ENCODE data around the gene RINL. TPM values are rescaled to one million over a fixed set of nuclear protein-coding genes. Genes with fewer than 3 reads are reported as not detected.
"Not testable (repeated sequence)": the region's sequence is repeated elsewhere in the genome, so short reads cannot be mapped to it uniquely, and the experiment has no call there.

The RINL gene
- total RNA-seq, 4 donors from 2014 or later, result 4.6 to 10.4 (median 6.6) TPM

DNA sequence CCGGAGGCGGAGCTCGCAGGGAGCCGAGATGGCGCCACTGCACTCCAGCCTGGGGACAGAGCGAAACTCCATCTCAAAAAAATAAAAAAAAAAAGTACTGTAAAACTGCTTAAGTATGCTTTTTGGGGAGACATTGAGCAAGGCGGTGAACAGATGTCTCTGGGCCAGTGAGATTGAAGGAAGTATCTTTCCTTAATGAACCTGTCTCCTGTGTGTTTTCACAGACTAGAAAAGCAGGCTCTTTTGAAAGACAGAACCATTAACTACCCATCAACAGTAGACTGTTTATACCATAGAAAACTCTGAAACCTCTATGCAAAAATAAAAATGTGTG lies 45.0 kb downstream of the RINL start:
- Histone ChIP-seq H3K36me3 (peaks cover 24 to 54% (median 54%) of the 10 kb centered on the region in 4 donors), H3K4me3 (no peak overlapping the region), H3K27ac (replicated peaks in 1 of 4) (peak overlapping the region; percentile 89 to 93 (median 92)), H3K4me1 (peaks cover 29 to 65% (median 49%) of the 10 kb centered on the region in 4 donors), H3K9me3 (no peaks in the 10 kb centered on the region), H3K27me3 (no peaks in the 10 kb centered on the region)
- intact Hi-C loops (cut with DNase I), result loop anchor here (10.0 kb wide), 1 partner anchor 198 kb away; no protein-coding TSS in a partner anchor
- TF ChIP-seq, protein P1, sequence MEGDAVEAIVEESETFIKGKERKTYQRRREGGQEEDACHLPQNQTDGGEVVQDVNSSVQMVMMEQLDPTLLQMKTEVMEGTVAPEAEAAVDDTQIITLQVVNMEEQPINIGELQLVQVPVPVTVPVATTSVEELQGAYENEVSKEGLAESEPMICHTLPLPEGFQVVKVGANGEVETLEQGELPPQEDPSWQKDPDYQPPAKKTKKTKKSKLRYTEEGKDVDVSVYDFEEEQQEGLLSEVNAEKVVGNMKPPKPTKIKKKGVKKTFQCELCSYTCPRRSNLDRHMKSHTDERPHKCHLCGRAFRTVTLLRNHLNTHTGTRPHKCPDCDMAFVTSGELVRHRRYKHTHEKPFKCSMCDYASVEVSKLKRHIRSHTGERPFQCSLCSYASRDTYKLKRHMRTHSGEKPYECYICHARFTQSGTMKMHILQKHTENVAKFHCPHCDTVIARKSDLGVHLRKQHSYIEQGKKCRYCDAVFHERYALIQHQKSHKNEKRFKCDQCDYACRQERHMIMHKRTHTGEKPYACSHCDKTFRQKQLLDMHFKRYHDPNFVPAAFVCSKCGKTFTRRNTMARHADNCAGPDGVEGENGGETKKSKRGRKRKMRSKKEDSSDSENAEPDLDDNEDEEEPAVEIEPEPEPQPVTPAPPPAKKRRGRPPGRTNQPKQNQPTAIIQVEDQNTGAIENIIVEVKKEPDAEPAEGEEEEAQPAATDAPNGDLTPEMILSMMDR (IDR thresholded peaks at IDR 0.05), result no peak
- no peak for TF ChIP-seq EP300 (IDR thresholded peaks at IDR 0.05)
- TF ChIP-seq POLR2A (IDR thresholded peaks at IDR 0.05; ENCODE audit: low read depth), result no peak
- no peak for TF ChIP-seq POLR2AphosphoS5 (IDR thresholded peaks at IDR 0.05)
- 89% methylated on average over 7 of the region's 7 CpGs for WGBS
- no peak for DNase-seq (ENCODE audit: extremely low spot score)

DNA sequence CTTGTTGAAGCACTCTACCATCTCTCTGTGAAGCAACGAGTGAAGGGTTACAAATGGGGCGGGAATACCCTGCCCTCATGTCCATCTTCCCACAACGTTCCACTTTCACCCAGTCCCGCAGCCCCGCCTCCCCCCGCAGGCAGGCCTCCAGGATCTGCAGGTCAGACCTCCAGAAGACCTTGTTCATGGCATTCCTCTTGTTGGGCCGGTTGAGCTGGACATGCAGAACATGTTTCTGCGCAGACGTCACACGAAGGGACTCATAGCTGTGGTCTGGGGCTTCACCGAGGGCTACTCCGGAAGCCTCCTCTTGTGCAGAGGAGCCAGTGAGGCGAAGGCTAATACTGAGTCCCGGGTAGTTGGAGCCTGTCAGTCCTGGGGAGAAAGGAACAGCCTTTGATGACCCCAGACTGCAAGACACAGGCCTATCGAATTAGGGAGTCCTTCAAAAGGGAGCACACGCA lies 46.9 kb downstream of the RINL start:
- Histone ChIP-seq H3K4me3 (peak overlapping the region; percentile 69 to 76 (median 70)), H3K27me3 (no peaks in the 10 kb centered on the region), H3K4me1 (peaks cover 42 to 67% (median 46%) of the 10 kb centered on the region in 4 donors), H3K36me3 (peaks cover 16 to 53% (median 47%) of the 10 kb centered on the region in 4 donors), H3K9me3 (no peaks in the 10 kb centered on the region), H3K27ac (replicated peaks in 1 of 4) (peak overlapping the region; percentile 89 to 93 (median 92))
- no peak for TF ChIP-seq EP300 (IDR thresholded peaks at IDR 0.05)
- TF ChIP-seq POLR2A (IDR thresholded peaks at IDR 0.05; ENCODE audit: low read depth), result no peak
- peak in 1 of 2 donors; percentile 14 for TF ChIP-seq POLR2AphosphoS5 (IDR thresholded peaks at IDR 0.05)
- WGBS, result 3% methylated on average over 5 of the region's 16 CpGs
- intact Hi-C loops (cut with DNase I), result loop anchor here (10.0 kb wide), 1 partner anchor 196 kb away; no protein-coding TSS in a partner anchor
- DNase-seq (ENCODE audit: extremely low spot score), result no peak

DNA sequence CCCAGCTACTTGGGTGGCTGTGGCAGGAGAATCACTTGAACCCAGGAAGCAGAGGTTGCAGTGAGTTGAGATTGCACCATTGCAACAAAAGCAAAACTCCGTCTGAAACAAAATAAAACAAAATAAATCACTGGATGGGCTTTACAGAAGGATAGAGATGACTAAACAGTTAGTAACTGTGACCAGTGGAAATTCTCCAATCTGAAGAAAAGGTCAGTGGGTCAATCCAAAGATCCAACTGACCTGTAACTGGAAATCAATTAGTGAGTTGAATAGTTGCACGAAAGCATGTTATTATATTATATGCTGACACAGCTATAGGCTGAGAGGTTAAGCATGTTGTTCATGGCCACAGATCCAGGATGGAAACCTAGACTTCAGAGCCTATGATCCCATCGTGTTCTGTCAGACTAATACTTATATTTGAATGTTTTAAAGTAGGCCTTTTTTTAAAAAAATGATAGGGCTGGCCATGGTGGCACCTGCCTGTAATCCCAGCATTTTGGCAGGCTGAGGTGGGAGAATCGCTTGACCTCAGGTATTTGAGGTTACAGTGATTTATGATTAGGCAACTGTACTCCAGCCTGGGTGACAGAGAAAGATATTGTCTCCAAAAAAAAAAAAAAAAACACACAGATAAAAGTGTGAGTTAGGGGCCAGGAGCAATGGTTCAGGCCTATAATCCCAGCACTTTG lies 47.9 kb downstream of the RINL start:
- no peak for TF ChIP-seq POLR2AphosphoS5 (IDR thresholded peaks at IDR 0.05)
- no peak for TF ChIP-seq POLR2A (IDR thresholded peaks at IDR 0.05; ENCODE audit: low read depth)
- no peak for TF ChIP-seq EP300 (IDR thresholded peaks at IDR 0.05)
- TF ChIP-seq, protein P1 (IDR thresholded peaks at IDR 0.05), result no peak
- no peak for DNase-seq (ENCODE audit: extremely low spot score)
- Histone ChIP-seq H3K4me3 (peak overlapping the region in 3 of 4 donors; percentile 69 to 76 (median 71)), H3K36me3 (peaks cover 12 to 53% (median 45%) of the 10 kb centered on the region in 4 donors), H3K27ac (replicated peaks in 1 of 4) (peak overlapping the region; percentile 89 to 93 (median 92)), H3K4me1 (peaks cover 34 to 57% (median 42%) of the 10 kb centered on the region in 4 donors), H3K9me3 (no peaks in the 10 kb centered on the region), H3K27me3 (no peaks in the 10 kb centered on the region)
- WGBS, result 79% methylated on average over 4 of the region's 4 CpGs
- intact Hi-C loops (cut with DNase I), result loop anchor here (10.0 kb wide), 1 partner anchor 195 kb away; no protein-coding TSS in a partner anchor

DNA sequence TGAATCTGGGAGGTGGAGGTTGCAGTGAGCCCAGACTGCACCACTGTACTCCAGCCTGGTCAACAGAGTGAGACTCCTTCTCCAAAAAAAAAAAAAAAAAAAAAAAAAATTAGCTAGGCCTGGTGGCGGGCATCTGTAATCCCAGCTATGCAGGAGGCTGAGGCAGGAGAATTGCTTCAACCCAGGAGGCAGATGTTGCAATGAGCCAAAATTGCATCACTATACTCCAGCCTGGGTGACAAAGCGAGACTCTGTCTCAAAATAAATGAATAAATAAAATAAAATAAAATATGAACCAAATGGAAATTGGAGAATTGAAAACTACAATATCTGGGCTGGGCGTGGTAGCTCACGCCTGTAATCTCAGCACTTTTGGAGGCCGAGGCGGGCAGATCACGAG lies 48.9 kb downstream of the RINL start:
- H3K9me3 ChIP-seq; H3K27me3 ChIP-seq; intact Hi-C loops (cut with DNase I); DNase-seq (ENCODE audit: extremely low spot score); H3K27ac ChIP-seq (replicated peaks in 1 of 4); H3K4me3 ChIP-seq: not testable (repeated sequence)
- Histone ChIP-seq H3K36me3 (peaks cover 15 to 51% (median 44%) of the 10 kb centered on the region in 4 donors), H3K4me1 (peaks cover 31 to 48% (median 40%) of the 10 kb centered on the region in 4 donors)
- WGBS, result 90% methylated on average over 7 of the region's 7 CpGs

DNA sequence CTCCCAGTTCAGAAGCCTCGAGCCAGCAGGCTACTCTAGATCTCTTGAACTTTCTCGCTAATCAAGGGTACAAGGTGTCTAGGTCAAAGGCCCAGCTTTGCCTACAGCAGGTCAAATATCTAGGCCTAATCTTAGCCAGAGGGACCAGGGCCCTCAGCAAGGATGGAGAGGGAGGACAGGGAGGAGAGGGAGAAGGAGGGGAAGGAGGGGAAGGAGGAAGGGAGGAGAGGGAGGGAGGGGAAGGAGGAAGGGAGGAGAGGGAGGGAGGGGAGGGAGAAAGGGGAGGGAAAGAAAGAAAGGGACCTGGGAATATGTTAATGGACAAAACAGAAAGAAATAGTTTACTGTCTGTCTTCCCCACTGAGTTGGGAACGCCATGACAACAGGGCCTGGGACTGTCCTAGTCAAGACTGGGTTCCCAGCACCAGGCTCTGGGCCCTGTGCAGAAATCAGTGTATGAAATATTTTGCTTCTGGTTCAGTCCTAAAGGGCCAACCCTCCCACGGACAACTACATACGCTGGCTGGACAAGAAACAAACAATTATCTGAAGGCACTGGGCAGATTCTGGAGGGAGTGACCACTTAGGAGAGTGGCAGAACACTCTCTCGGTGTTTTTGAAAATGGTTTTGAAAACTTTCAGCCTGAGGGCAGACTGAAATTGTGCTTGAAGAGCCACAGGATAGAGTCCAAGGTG lies 51.1 kb downstream of the RINL start:
- intact Hi-C loops (cut with DNase I), result no loop called here
- TF ChIP-seq, protein P1 (IDR thresholded peaks at IDR 0.05), result no peak
- TF ChIP-seq POLR2AphosphoS5 (IDR thresholded peaks at IDR 0.05) (no peak), POLR2A (IDR thresholded peaks at IDR 0.05; ENCODE audit: low read depth) (no peak), EP300 (IDR thresholded peaks at IDR 0.05) (no peak)
- peaks cover 15 to 71% (median 64%) of the 10 kb centered on the region in 4 donors for H3K36me3 ChIP-seq
- no peak for DNase-seq (ENCODE audit: extremely low spot score)
- 79% methylated on average over 6 of the region's 6 CpGs for WGBS
- H3K27me3 ChIP-seq, result no peaks in the 10 kb centered on the region
- H3K9me3 ChIP-seq, result no peaks in the 10 kb centered on the region
- no peak overlapping the region for H3K4me3 ChIP-seq
- H3K27ac ChIP-seq (replicated peaks in 1 of 4), result no peak overlapping the region
- peaks cover 22 to 40% (median 30%) of the 10 kb centered on the region in 4 donors for H3K4me1 ChIP-seq

DNA sequence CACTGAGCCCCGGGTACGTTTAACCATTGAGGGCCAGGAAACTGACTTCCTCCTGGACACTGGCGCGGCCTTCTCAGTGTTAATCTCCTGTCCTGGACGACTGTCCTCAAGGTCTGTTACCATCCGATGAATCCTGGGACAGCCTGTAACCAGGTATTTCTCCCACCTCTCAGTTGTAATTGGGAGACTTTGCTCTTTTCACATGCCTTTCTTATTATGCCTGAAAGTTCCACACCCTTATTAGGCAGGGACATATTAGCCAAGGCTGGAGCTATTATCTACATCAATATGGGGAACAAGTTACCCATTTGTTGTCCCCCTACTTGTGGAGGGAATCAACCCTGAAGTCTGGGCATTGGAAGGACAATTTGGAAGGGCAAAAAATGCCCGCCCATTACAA lies 52.1 kb downstream of the RINL start:
- Histone ChIP-seq H3K36me3 (peaks cover 15 to 82% (median 74%) of the 10 kb centered on the region in 4 donors), H3K4me1 (peaks cover 19 to 39% (median 28%) of the 10 kb centered on the region in 4 donors)
- H3K9me3 ChIP-seq; intact Hi-C loops (cut with DNase I); DNase-seq (ENCODE audit: extremely low spot score); H3K27me3 ChIP-seq; H3K27ac ChIP-seq (replicated peaks in 1 of 4); H3K4me3 ChIP-seq: not testable (repeated sequence)
- WGBS, result 88% methylated on average over 7 of the region's 7 CpGs

DNA sequence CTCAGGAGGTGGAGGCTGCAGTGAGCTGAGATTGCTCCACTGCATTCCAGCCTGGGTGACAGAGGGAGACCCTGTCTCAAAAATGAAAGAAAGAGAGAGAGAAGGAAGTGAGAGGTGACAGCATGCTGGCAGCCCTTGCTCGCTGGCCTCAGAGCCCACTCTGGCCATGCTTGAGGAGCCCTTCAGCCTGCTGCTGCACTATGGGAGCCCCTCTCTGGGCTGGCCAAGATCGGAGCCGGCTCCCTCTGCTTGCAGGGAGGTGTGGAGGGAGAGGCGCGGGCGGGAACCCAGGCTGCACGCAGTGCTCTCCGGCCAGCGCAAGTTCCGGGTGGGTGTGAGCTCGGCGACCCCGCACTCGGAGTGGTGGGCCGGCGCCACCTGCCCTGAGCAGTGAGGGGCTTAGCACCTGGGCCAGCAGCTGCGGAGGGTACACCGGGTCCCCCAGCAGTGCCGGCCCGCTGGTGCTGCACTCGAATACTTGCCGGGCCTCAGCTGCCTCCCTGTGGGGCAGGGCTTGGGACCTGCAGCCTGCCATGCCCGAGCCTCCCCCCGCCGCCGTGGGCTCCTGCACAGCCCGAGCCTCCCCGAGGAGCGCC lies 56.7 kb downstream of the RINL start:
- DNase-seq (ENCODE audit: extremely low spot score); intact Hi-C loops (cut with DNase I); H3K27ac ChIP-seq (replicated peaks in 1 of 4); H3K27me3 ChIP-seq; H3K4me3 ChIP-seq; H3K9me3 ChIP-seq: not testable (repeated sequence)
- 92% methylated on average over 5 of the region's 29 CpGs for WGBS
- H3K4me1 ChIP-seq, result peaks cover 0 to 10% (median 6%) of the 10 kb centered on the region in 4 donors
- peaks cover 20 to 78% (median 66%) of the 10 kb centered on the region in 4 donors for H3K36me3 ChIP-seq

Measured in esophagus muscularis mucosa (tissue), 4 donors.